Measurements from ENCODE around the gene PRKAR2B. TPM values are rescaled to one million over a fixed set of nuclear protein-coding genes. Genes with fewer than 3 reads are reported as not detected.
"Not testable (repeated sequence)": the region's sequence is repeated elsewhere in the genome, so short reads cannot be mapped to it uniquely, and the experiment has no call there.

PRKAR2B gene
- total and polyA plus RNA-seq, 3 experiments from 2014 or later = 0.93 to 1.2 (median 1.1) TPM

DNA sequence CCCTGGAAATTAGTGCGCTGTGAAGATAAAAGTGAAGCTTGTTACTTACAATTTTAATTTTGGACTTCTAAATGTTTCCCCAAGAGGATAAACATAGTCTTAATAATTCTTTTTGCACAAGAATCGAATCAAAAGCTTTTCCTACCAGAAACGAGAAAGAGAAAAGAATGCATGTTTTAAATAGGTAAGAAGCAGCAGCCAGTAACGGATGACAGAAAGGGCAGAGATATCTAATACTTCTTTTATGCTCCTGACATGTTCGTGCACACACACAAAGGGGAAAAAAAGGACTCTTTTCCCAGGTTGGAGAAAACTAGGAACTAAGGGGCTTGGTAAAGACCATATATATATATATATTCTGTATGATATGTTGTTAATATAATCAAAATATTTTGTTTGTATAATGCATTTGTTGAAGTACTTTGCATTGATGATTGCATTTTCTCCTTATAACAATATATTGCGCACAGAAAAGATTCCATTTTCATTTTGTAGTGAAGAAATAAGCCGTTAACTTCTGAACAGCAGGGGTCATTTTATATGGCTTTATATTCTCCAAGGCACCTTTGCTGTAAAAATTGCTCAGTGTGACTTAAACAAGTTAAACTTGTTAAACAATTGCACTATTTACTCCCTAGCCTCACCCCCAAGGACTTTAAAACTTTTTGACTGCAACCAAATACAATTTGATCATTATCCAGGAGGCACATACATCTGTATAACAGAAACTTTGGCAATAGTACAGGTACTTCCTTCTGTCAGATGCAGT lies 2.2 kb downstream of the PRKAR2B start:
- DNase-seq = no peak
- H3K27ac Mint-ChIP-seq = no peak overlapping the region
- Histone ChIP-seq H3K9me3 (ENCODE audit: low read length) (no peaks in the 10 kb centered on the region), H3K36me3 (ENCODE audit: insufficient read depth, low read length) (no peaks in the 10 kb centered on the region), H3K27ac (ENCODE audit: low read depth, low read length) (peak overlapping the region; percentile 71), H3K27me3 (ENCODE audit: insufficient read depth, low read length, poor library complexity, severe bottlenecking) (peaks cover 9% of the 10 kb centered on the region), H3K4me1 (ENCODE audit: insufficient read depth, low read length) (peaks cover 11% of the 10 kb centered on the region), H3K4me3 (ENCODE audit: low read length) (no peak overlapping the region)
- peaks cover 8 to 15% (median 13%) of the 10 kb centered on the region in 3 donors for H3K4me1 Mint-ChIP-seq
- H3K4me3 Mint-ChIP-seq = peak overlapping the region in 1 of 7 donors; percentile 83
- H3K36me3 Mint-ChIP-seq = peaks cover 0 to 1% (median 0%) of the 10 kb centered on the region in 3 donors
- H3K9me3 Mint-ChIP-seq = no peaks in the 10 kb centered on the region
- CTCF ChIA-PET = interaction anchor here (1.5 kb wide), 1 partner anchor 17 kb away, joined by 4 read pairs; no protein-coding TSS in a partner anchor
- POLR2A ChIA-PET = interaction anchor here (1.3 kb wide), 1 partner anchor 80 kb away, joined by 4 read pairs; no protein-coding TSS in a partner anchor
- peaks cover 20 to 40% of the 10 kb centered on the region in 2 donors for H3K27me3 Mint-ChIP-seq

DNA sequence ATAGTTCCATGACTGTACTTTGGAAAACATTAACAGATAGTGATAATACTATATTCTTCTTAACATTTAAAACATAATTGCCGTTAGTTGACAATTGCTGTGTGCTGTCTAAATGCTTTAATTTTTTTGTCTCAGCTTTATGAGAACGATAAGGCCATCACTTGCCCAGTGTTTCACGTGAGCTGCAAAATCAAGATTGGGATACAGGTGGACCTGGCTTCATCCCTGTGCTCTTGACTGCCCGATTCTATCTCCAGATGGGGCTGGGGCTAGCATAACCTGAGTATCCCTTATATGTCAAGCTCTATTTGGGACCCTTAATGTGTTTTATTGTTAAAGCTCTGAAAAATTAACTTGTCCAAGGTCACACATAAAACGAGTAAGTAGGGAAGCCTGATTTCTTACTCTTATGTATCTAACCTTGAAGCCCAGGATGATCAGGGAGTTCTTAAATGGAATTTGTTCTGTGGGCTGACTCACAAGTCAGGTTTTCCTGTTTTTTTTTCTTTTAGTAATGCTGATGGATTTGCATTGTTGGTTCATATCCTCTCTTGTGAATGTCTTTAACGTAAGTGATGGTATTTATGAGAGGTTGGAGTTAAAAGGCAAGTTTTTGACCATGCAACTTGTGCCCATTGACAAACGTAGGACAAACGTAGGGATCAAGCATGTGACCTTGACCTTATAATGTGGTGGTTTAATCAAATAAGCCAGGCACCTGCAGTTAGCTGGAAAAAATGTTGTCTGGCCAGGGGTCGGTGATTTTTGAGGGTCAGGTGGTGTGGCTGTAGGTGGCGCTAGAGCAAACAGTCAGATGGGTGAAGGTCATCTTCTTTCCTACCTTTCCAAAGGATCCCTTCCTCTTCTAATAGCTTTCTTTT lies 3.6 kb downstream of the PRKAR2B start:
- no peaks in the 10 kb centered on the region for H3K9me3 Mint-ChIP-seq
- peaks cover 8 to 15% (median 13%) of the 10 kb centered on the region in 3 donors for H3K4me1 Mint-ChIP-seq
- no peak for DNase-seq
- no peak overlapping the region for H3K27ac Mint-ChIP-seq
- Histone ChIP-seq H3K27me3 (ENCODE audit: insufficient read depth, low read length, poor library complexity, severe bottlenecking) (peaks cover 9% of the 10 kb centered on the region), H3K36me3 (ENCODE audit: insufficient read depth, low read length) (no peaks in the 10 kb centered on the region), H3K27ac (ENCODE audit: low read depth, low read length) (no peak overlapping the region), H3K4me1 (ENCODE audit: insufficient read depth, low read length) (peaks cover 11% of the 10 kb centered on the region), H3K9me3 (ENCODE audit: low read length) (no peaks in the 10 kb centered on the region), H3K4me3 (ENCODE audit: low read length) (no peak overlapping the region)
- peaks cover 0 to 1% (median 0%) of the 10 kb centered on the region in 3 donors for H3K36me3 Mint-ChIP-seq
- H3K27me3 Mint-ChIP-seq = peaks cover 20 to 40% of the 10 kb centered on the region in 2 donors
- ChIA-PET POLR2A (no interaction called here), CTCF (no interaction called here)
- H3K4me3 Mint-ChIP-seq = no peak overlapping the region

DNA sequence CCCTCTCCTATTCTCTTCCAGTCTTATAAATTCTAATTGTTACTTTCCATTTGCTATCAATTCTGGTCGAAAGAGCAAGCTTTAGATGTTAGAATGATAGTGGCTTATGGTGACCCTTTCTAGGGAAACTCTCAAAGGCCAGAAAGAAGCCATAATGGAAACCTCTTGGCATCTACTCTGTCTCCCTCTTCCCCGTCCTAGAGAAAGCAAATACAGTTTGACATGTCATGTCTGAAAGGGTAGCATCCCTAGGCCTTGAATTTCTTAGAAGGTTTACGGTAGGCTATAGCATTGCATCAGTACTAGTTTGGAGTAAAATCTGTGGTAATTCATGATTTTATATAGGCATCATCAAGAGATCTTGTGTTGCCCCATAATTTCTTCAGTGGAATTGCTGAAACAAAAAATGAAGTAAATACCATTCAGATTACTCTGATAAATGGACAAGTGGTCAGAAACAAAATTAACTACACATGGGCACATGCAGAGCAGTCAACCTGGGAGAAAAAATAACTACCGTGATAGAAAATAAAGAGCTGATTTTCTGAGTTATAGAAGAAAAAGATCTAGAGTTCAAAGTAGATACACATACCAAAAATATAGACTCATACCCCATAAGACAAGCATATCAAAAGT lies 4.4 kb downstream of the PRKAR2B start:
- ChIA-PET CTCF (no interaction called here), POLR2A (no interaction called here)
- no peaks in the 10 kb centered on the region for H3K9me3 Mint-ChIP-seq
- peaks cover 19 to 40% of the 10 kb centered on the region in 2 donors for H3K27me3 Mint-ChIP-seq
- H3K27ac Mint-ChIP-seq = no peak overlapping the region
- H3K27ac ChIP-seq (ENCODE audit: low read depth, low read length) = no peak overlapping the region
- H3K4me1 ChIP-seq (ENCODE audit: insufficient read depth, low read length) = peaks cover 10% of the 10 kb centered on the region
- peaks cover 6 to 13% (median 12%) of the 10 kb centered on the region in 3 donors for H3K4me1 Mint-ChIP-seq
- H3K36me3 ChIP-seq (ENCODE audit: insufficient read depth, low read length) = no peaks in the 10 kb centered on the region
- H3K9me3 ChIP-seq (ENCODE audit: low read length) = no peaks in the 10 kb centered on the region
- no peak overlapping the region for H3K4me3 ChIP-seq (ENCODE audit: low read length)
- H3K36me3 Mint-ChIP-seq = peaks cover 0 to 1% (median 0%) of the 10 kb centered on the region in 3 donors
- no peak for DNase-seq
- peaks cover 9% of the 10 kb centered on the region for H3K27me3 ChIP-seq (ENCODE audit: insufficient read depth, low read length, poor library complexity, severe bottlenecking)
- no peak overlapping the region for H3K4me3 Mint-ChIP-seq

DNA sequence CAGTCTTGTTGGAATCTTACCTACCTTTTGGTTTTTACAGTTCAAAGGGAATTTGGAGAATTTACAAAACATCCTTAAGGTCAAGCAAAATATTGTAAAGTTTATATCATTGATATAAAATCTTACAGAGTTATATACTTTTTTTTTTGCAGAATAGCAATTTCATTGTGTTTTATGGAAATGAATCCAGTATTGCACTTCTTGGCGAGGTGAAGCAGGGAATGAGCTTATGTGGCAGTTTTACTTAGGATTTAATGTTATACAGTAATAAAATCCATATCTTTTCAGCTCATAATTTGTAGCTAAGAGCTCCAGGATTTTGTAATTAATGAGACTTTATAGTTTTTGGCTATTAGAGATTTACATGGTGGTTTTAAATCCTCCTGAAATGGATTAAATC lies 5.0 kb downstream of the PRKAR2B start:
- Mint-ChIP-seq H3K27ac (no peak overlapping the region), H3K36me3 (no peaks in the 10 kb centered on the region), H3K27me3 (peaks cover 16 to 40% of the 10 kb centered on the region in 2 donors), H3K4me1 (peaks cover 4 to 9% (median 8%) of the 10 kb centered on the region in 3 donors), H3K4me3 (no peak overlapping the region), H3K9me3 (no peaks in the 10 kb centered on the region)
- Histone ChIP-seq H3K9me3 (ENCODE audit: low read length) (no peaks in the 10 kb centered on the region), H3K27me3 (ENCODE audit: insufficient read depth, low read length, poor library complexity, severe bottlenecking) (peaks cover 9% of the 10 kb centered on the region), H3K4me3 (ENCODE audit: low read length) (no peak overlapping the region), H3K36me3 (ENCODE audit: insufficient read depth, low read length) (no peaks in the 10 kb centered on the region), H3K27ac (ENCODE audit: low read depth, low read length) (no peak overlapping the region), H3K4me1 (ENCODE audit: insufficient read depth, low read length) (peaks cover 8% of the 10 kb centered on the region)
- POLR2A ChIA-PET = interaction anchor here (0.5 to 0.6 kb wide), 2 partner anchors 9 to 12 kb away, joined by 3 to 6 read pairs; no protein-coding TSS in a partner anchor
- no peak for DNase-seq
- CTCF ChIA-PET = no interaction called here

DNA sequence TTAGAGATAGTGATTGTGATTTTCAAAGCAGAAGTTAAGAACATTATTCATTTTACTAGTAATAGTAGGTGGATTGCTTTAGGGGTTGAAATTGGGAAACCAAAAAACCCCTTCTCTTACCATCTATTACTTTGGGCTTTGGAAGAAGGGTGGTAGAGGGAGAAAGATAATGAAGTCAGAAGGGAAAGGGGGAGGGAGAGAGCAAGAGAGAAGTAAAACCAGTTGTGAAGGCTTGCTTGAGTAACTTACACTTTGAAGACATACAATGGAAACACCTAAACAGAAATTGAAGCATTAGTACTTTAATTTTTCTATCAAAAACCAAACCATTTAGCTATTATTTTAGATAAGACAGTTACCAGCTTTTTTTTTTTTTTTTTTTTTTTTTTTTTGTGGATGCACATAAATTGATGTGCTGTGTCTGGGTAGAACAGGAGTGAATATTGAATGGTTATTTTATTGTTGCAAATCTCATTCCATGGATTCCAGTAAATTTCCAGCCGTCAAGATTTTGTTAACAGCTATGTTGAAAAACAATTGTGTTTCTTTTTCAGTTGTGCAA lies 5.5 kb downstream of the PRKAR2B start:
- Histone ChIP-seq H3K36me3 (ENCODE audit: insufficient read depth, low read length) (no peaks in the 10 kb centered on the region), H3K9me3 (ENCODE audit: low read length) (no peaks in the 10 kb centered on the region), H3K4me3 (ENCODE audit: low read length) (no peak overlapping the region), H3K4me1 (ENCODE audit: insufficient read depth, low read length) (peaks cover 6% of the 10 kb centered on the region), H3K27me3 (ENCODE audit: insufficient read depth, low read length, poor library complexity, severe bottlenecking) (peaks cover 9% of the 10 kb centered on the region), H3K27ac (ENCODE audit: low read depth, low read length) (no peak overlapping the region)
- Mint-ChIP-seq H3K9me3 (no peaks in the 10 kb centered on the region), H3K4me1 (peaks cover 4 to 9% (median 8%) of the 10 kb centered on the region in 3 donors), H3K27ac (no peak overlapping the region), H3K36me3 (no peaks in the 10 kb centered on the region), H3K27me3 (peaks cover 16 to 40% of the 10 kb centered on the region in 2 donors), H3K4me3 (no peak overlapping the region)
- DNase-seq = no peak
- POLR2A ChIA-PET = interaction anchor here (0.5 to 0.6 kb wide), 3 partner anchors 8 to 93 kb away, joined by 3 to 6 read pairs (median 6); no protein-coding TSS in a partner anchor
- CTCF ChIA-PET = no interaction called here

DNA sequence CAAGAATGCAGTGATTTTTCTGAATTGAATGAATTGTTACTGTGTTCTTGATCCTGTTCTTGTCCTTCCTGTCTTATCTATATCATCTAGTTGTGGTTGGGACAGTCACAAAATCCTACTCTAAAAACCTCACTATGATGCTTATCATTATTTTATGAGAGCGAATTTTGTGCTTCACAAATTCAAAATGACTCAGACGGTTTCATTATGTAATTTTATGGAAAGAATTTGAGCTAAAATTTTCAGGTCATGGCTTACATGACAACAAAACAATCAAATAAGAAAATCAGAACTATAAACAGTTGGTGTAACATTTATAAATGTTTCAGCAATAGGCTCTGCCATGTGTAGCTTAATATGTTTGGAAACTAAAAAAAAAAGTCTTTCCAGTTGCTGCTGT lies 6.9 kb downstream of the PRKAR2B start:
- ChIA-PET CTCF (no interaction called here), POLR2A (no interaction called here)
- no peak for DNase-seq
- H3K27ac Mint-ChIP-seq = no peak overlapping the region
- H3K4me3 Mint-ChIP-seq = no peak overlapping the region
- Histone ChIP-seq H3K4me3 (ENCODE audit: low read length) (no peak overlapping the region), H3K9me3 (ENCODE audit: low read length) (no peaks in the 10 kb centered on the region), H3K36me3 (ENCODE audit: insufficient read depth, low read length) (no peaks in the 10 kb centered on the region), H3K4me1 (ENCODE audit: insufficient read depth, low read length) (no peaks in the 10 kb centered on the region), H3K27me3 (ENCODE audit: insufficient read depth, low read length, poor library complexity, severe bottlenecking) (no peaks in the 10 kb centered on the region), H3K27ac (ENCODE audit: low read depth, low read length) (no peak overlapping the region)
- H3K4me1 Mint-ChIP-seq = peaks cover 0 to 3% (median 0%) of the 10 kb centered on the region in 3 donors
- H3K9me3 Mint-ChIP-seq = peaks cover 0 to 6% (median 0%) of the 10 kb centered on the region in 5 donors
- H3K27me3 Mint-ChIP-seq = peaks cover 14 to 28% of the 10 kb centered on the region in 2 donors
- H3K36me3 Mint-ChIP-seq = no peaks in the 10 kb centered on the region

DNA sequence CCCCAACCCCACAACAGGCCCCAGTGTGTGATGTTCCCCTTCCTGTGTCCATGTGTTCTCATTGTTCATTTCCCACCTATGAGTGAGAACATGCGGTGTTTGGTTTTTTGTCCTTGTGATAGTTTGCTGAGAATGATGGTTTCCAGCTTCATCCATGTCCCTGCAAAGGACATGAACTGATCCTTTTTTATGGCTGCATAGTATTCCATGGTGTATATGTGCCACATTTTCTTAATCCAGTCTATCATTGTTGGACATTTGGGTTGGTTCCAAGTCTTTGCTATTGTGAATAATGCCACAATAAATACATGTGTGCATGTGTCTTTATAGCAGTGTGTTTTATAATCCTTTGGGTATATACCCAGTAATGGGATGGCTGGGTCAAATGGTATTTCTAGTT lies 10.5 kb downstream of the PRKAR2B start:
- H3K36me3 ChIP-seq (ENCODE audit: insufficient read depth, low read length); CTCF ChIA-PET; H3K4me1 ChIP-seq (ENCODE audit: insufficient read depth, low read length); H3K27me3 ChIP-seq (ENCODE audit: insufficient read depth, low read length, poor library complexity, severe bottlenecking); POLR2A ChIA-PET; H3K27ac Mint-ChIP-seq; H3K9me3 ChIP-seq (ENCODE audit: low read length); DNase-seq; H3K4me3 Mint-ChIP-seq; H3K36me3 Mint-ChIP-seq; H3K9me3 Mint-ChIP-seq; H3K4me1 Mint-ChIP-seq; H3K27ac ChIP-seq (ENCODE audit: low read depth, low read length); H3K4me3 ChIP-seq (ENCODE audit: low read length): not testable (repeated sequence)
- peaks cover 0 to 14% of the 10 kb centered on the region in 2 donors for H3K27me3 Mint-ChIP-seq

Data from CD8-positive, alpha-beta memory T cell (primary cell).